ENCODE results near the gene CBARP.
A peak's percentile ranks its signal among the peaks of the same experiment; 100 is the strongest.
"Not testable (repeated sequence)": the region's sequence is repeated elsewhere in the genome, so short reads cannot be mapped to it uniquely, and the experiment has no call there.

Gene CBARP

DNA sequence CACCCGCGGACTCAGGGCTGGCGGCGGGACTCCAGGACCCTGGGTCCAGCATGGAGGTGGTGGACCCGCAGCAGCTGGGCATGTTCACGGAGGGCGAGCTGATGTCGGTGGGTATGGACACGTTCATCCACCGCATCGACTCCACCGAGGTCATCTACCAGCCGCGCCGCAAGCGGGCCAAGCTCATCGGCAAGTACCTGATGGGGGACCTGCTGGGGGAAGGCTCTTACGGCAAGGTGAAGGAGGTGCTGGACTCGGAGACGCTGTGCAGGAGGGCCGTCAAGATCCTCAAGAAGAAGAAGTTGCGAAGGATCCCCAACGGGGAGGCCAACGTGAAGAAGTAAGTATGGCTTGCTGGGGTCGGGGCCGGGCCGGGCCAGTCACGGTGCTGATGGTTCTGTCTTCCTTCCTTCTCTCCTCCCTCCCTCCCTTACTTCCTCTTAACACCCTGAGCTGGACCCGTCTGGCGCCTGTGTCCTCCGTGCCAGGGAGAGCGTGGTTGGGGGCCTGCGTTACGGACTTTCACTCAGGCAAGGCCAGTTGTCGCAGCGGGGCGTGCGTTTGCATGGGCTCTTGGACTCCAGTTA, 30.8 kb downstream of the CBARP start:
- peak; percentile 54 for DNase-seq

- no peak for DNase-seq
These were observed 31.5 kb downstream of the CBARP start for GRCh38 chr19:1206150-1206863.

DNA sequence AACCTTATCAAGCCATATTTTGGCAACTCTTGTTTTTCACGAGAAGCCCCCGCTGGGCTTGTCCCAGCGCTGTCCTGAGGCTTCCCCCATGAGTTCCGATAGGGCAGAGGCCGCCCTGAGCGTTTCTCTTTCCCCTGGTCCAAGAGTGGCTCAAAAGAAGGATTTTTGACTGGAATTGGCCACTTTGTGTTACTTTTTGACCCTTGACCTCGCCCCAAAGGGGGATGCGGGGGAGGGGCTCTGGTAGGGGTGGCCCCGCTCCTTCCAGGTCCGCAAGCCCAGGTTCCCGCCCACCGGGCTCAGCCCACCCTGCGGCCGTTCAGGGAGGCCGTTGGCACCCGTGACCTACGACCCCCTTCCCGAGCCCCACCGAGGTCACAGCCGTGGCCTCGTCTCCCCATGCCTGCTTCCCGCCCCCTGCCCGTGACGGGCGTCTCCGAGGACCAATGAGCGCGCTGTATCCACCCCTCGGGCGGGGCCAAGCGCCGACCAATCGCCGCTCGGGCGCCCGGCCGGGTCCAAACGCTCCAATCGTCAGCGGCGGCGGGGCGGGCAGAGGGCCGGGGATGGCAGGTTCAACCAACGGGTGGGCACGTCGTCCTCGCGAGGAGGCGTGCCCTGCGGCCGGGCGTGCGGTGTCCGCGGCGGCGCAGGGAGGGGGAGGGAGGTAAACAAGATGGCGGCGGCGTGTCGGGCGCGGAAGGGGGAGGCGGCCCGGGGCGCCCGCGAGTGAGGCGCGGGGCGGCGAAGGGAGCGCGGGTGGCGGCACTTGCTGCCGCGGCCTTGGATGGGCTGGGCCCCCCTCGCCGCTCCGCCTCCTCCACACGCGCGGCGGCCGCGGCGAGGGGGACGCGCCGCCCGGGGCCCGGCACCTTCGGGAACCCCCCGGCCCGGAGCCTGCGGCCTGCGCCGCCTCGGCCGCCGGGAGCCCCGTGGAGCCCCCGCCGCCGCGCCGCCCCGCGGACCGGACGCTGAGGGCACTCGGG, 32.4 kb downstream of the CBARP start, which contains the start of gene STK11:
Gene STK11, plus strand, starts transcription at position 665 of the 986 bp plus-strand sequence. CDS start 1,136 bp downstream, outside the sequence.
- DNase-seq: peak; percentile 96

GRCh38 chr19:1200614-1201013, 37.2 kb downstream of the CBARP start:
- not testable (repeated sequence) for DNase-seq

DNA sequence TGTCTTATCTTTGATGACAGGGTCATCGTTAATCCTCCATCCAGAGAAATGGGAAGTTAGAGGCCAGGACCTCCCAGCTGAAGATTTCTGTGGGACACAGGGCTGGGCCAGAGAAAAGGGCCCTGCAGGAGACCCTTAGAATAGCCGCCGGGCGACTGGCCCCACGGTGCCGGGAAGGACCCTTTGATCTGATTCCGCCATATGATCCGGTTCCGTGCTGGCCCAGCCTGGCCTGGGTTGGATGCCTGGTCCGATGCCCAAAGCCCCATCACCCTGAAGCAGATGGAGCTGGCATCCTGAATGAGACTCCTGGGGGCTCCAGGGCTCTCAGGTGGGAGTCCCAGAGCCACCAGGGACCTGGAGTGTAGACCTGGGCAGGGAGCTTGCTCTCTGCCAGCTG, 38.3 kb downstream of the CBARP start:
- DNase-seq: no peak

- DNase-seq: no peak
These were observed 48.4 kb downstream of the CBARP start for GRCh38 chr19:1189419-1189818.

GRCh38 chr19:1183543-1184172, 54.1 kb downstream of the CBARP start:
- no peak for DNase-seq

DNA sequence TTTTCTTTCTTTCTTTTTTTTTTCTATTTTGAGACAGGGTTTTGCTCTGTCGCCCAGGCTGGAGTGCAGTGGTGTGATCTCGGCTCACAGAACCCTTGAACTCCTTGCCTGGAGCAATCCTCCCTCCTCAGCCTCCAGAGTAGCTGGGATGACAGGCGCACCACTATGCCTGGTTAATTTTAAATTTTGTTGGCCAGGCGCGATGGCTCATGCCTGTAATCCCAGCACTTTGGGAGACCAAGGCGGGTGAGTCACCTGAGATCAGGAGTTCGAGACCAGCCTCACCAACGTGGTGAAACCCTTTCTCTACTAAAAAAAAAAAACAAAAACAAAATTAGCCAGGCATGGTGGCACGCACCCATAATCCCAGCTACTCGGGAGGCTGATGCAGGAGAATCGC, 55.1 kb downstream of the CBARP start:
- no peak for DNase-seq

- DNase-seq: no peak
These were observed 55.7 kb downstream of the CBARP start for GRCh38 chr19:1182068-1182467.

DNA sequence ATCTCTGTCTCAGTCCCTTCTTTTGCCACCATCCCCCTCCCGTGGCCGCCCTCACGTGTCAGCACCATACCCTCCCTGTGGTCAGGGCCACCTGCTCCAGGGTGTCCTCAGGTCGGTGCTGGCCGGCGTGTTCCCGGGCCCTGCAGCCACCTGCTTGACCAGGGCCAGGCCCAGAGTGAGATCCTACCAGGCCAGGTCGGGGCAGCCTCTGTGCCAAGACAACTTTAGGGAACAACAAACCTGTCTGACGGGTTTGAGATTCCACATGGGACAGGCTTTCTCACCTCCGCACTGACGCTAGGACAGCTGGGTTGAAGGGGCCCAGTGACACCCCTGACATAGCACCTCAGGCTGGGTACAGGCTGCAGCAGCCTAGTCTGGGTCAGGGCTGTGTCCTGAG, 56.2 kb downstream of the CBARP start:
- DNase-seq: no peak

Measured in NCI-H82 (cell line).